ENCODE measurements around the gene NGLY1.

The NGLY1 gene

GRCh38 chr3:25748189-25748588 lies 35.1 kb downstream of the NGLY1 start:
- peaks cover 11 to 24% of the 10 kb centered on the region in 2 donors for H3K36me3 ChIP-seq (ENCODE audit: control insufficient read depth in 2 of 2, insufficient read depth in 2 of 2, low read length in 2 of 2)
- H3K4me3 ChIP-seq (ENCODE audit: low read length in 2 of 2) = no peak overlapping the region
- no peaks in the 10 kb centered on the region for H3K4me1 ChIP-seq (ENCODE audit: control insufficient read depth, insufficient read depth, low read length)
- H3K27ac ChIP-seq (ENCODE audit: low read length) = no peak overlapping the region
- no peaks in the 10 kb centered on the region for H3K9me3 ChIP-seq (ENCODE audit: control insufficient read depth in 2 of 2, low read length in 2 of 2)
- no peaks in the 10 kb centered on the region for H3K27me3 ChIP-seq (ENCODE audit: control insufficient read depth in 1 of 2, insufficient read depth in 2 of 2, low read length in 2 of 2)
- no peak overlapping the region for H3K9ac ChIP-seq (ENCODE audit: low read length in 2 of 2)

GRCh38 chr3:25747033-25747432 lies 36.2 kb downstream of the NGLY1 start:
- Histone ChIP-seq H3K4me3 (ENCODE audit: low read length in 2 of 2) (no peak overlapping the region), H3K27ac (ENCODE audit: low read length) (no peak overlapping the region), H3K36me3 (ENCODE audit: control insufficient read depth in 2 of 2, insufficient read depth in 2 of 2, low read length in 2 of 2) (peaks cover 11 to 27% of the 10 kb centered on the region in 2 donors), H3K9ac (ENCODE audit: low read length in 2 of 2) (no peak overlapping the region), H3K27me3 (ENCODE audit: control insufficient read depth in 1 of 2, insufficient read depth in 2 of 2, low read length in 2 of 2) (no peaks in the 10 kb centered on the region), H3K4me1 (ENCODE audit: control insufficient read depth, insufficient read depth, low read length) (no peaks in the 10 kb centered on the region), H3K9me3 (ENCODE audit: control insufficient read depth in 2 of 2, low read length in 2 of 2) (no peaks in the 10 kb centered on the region)

GRCh38 chr3:25744470-25744869 lies 38.8 kb downstream of the NGLY1 start:
- H3K4me3 ChIP-seq (ENCODE audit: low read length in 2 of 2) = no peak overlapping the region
- H3K27ac ChIP-seq (ENCODE audit: low read length) = no peak overlapping the region
- no peaks in the 10 kb centered on the region for H3K27me3 ChIP-seq (ENCODE audit: control insufficient read depth in 1 of 2, insufficient read depth in 2 of 2, low read length in 2 of 2)
- H3K9me3 ChIP-seq (ENCODE audit: control insufficient read depth in 2 of 2, low read length in 2 of 2) = no peaks in the 10 kb centered on the region
- peaks cover 3 to 17% of the 10 kb centered on the region in 2 donors for H3K36me3 ChIP-seq (ENCODE audit: control insufficient read depth in 2 of 2, insufficient read depth in 2 of 2, low read length in 2 of 2)
- H3K4me1 ChIP-seq (ENCODE audit: control insufficient read depth, insufficient read depth, low read length) = no peaks in the 10 kb centered on the region
- H3K9ac ChIP-seq (ENCODE audit: low read length in 2 of 2) = no peak overlapping the region

- Histone ChIP-seq H3K9ac (ENCODE audit: low read length in 2 of 2) (no peak overlapping the region), H3K27me3 (ENCODE audit: control insufficient read depth in 1 of 2, insufficient read depth in 2 of 2, low read length in 2 of 2) (no peaks in the 10 kb centered on the region), H3K27ac (ENCODE audit: low read length) (no peak overlapping the region), H3K36me3 (ENCODE audit: control insufficient read depth in 2 of 2, insufficient read depth in 2 of 2, low read length in 2 of 2) (peaks cover 4 to 9% of the 10 kb centered on the region in 2 donors), H3K9me3 (ENCODE audit: control insufficient read depth in 2 of 2, low read length in 2 of 2) (no peaks in the 10 kb centered on the region), H3K4me3 (ENCODE audit: low read length in 2 of 2) (no peak overlapping the region), H3K4me1 (ENCODE audit: control insufficient read depth, insufficient read depth, low read length) (no peaks in the 10 kb centered on the region)
Observed at GRCh38 chr3:25728101-25728500, 55.1 kb downstream of the NGLY1 start.

GRCh38 chr3:25727316-25727715 lies 55.9 kb downstream of the NGLY1 start:
- no peak overlapping the region for H3K27ac ChIP-seq (ENCODE audit: low read length)
- peaks cover 4 to 5% of the 10 kb centered on the region in 2 donors for H3K36me3 ChIP-seq (ENCODE audit: control insufficient read depth in 2 of 2, insufficient read depth in 2 of 2, low read length in 2 of 2)
- no peaks in the 10 kb centered on the region for H3K4me1 ChIP-seq (ENCODE audit: control insufficient read depth, insufficient read depth, low read length)
- H3K27me3 ChIP-seq (ENCODE audit: control insufficient read depth in 1 of 2, insufficient read depth in 2 of 2, low read length in 2 of 2) = no peaks in the 10 kb centered on the region
- H3K9ac ChIP-seq (ENCODE audit: low read length in 2 of 2) = no peak overlapping the region
- H3K9me3 ChIP-seq (ENCODE audit: control insufficient read depth in 2 of 2, low read length in 2 of 2) = no peaks in the 10 kb centered on the region
- H3K4me3 ChIP-seq (ENCODE audit: low read length in 2 of 2) = no peak overlapping the region

GRCh38 chr3:25725810-25726209 lies 57.4 kb downstream of the NGLY1 start:
- Histone ChIP-seq H3K27me3 (ENCODE audit: control insufficient read depth in 1 of 2, insufficient read depth in 2 of 2, low read length in 2 of 2) (no peaks in the 10 kb centered on the region), H3K27ac (ENCODE audit: low read length) (no peak overlapping the region), H3K36me3 (ENCODE audit: control insufficient read depth in 2 of 2, insufficient read depth in 2 of 2, low read length in 2 of 2) (peaks cover 4 to 5% of the 10 kb centered on the region in 2 donors), H3K4me3 (ENCODE audit: low read length in 2 of 2) (no peak overlapping the region), H3K9ac (ENCODE audit: low read length in 2 of 2) (no peak overlapping the region), H3K9me3 (ENCODE audit: control insufficient read depth in 2 of 2, low read length in 2 of 2) (no peaks in the 10 kb centered on the region), H3K4me1 (ENCODE audit: control insufficient read depth, insufficient read depth, low read length) (no peaks in the 10 kb centered on the region)

GRCh38 chr3:25724948-25725645 lies 58.1 kb downstream of the NGLY1 start:
- H3K36me3 ChIP-seq (ENCODE audit: control insufficient read depth in 2 of 2, insufficient read depth in 2 of 2, low read length in 2 of 2) = peaks cover 4 to 5% of the 10 kb centered on the region in 2 donors
- no peaks in the 10 kb centered on the region for H3K9me3 ChIP-seq (ENCODE audit: control insufficient read depth in 2 of 2, low read length in 2 of 2)
- no peaks in the 10 kb centered on the region for H3K4me1 ChIP-seq (ENCODE audit: control insufficient read depth, insufficient read depth, low read length)
- H3K9ac ChIP-seq (ENCODE audit: low read length in 2 of 2) = no peak overlapping the region
- no peak overlapping the region for H3K27ac ChIP-seq (ENCODE audit: low read length)
- H3K27me3 ChIP-seq (ENCODE audit: control insufficient read depth in 1 of 2, insufficient read depth in 2 of 2, low read length in 2 of 2) = no peaks in the 10 kb centered on the region
- H3K4me3 ChIP-seq (ENCODE audit: low read length in 2 of 2) = no peak overlapping the region

- no peak overlapping the region for H3K4me3 ChIP-seq (ENCODE audit: low read length in 2 of 2)
- no peak overlapping the region for H3K27ac ChIP-seq (ENCODE audit: low read length)
- peaks cover 4 to 5% of the 10 kb centered on the region in 2 donors for H3K36me3 ChIP-seq (ENCODE audit: control insufficient read depth in 2 of 2, insufficient read depth in 2 of 2, low read length in 2 of 2)
- H3K9ac ChIP-seq (ENCODE audit: low read length in 2 of 2) = no peak overlapping the region
- no peaks in the 10 kb centered on the region for H3K27me3 ChIP-seq (ENCODE audit: control insufficient read depth in 1 of 2, insufficient read depth in 2 of 2, low read length in 2 of 2)
- no peaks in the 10 kb centered on the region for H3K9me3 ChIP-seq (ENCODE audit: control insufficient read depth in 2 of 2, low read length in 2 of 2)
- H3K4me1 ChIP-seq (ENCODE audit: control insufficient read depth, insufficient read depth, low read length) = no peaks in the 10 kb centered on the region
Observed at GRCh38 chr3:25723802-25724201, 59.4 kb downstream of the NGLY1 start.

- no peak overlapping the region for H3K9ac ChIP-seq (ENCODE audit: low read length in 2 of 2)
- no peaks in the 10 kb centered on the region for H3K4me1 ChIP-seq (ENCODE audit: control insufficient read depth, insufficient read depth, low read length)
- H3K4me3 ChIP-seq (ENCODE audit: low read length in 2 of 2) = no peak overlapping the region
- no peaks in the 10 kb centered on the region for H3K36me3 ChIP-seq (ENCODE audit: control insufficient read depth in 2 of 2, insufficient read depth in 2 of 2, low read length in 2 of 2)
- no peak overlapping the region for H3K27ac ChIP-seq (ENCODE audit: low read length)
- no peaks in the 10 kb centered on the region for H3K27me3 ChIP-seq (ENCODE audit: control insufficient read depth in 1 of 2, insufficient read depth in 2 of 2, low read length in 2 of 2)
- no peaks in the 10 kb centered on the region for H3K9me3 ChIP-seq (ENCODE audit: control insufficient read depth in 2 of 2, low read length in 2 of 2)
Observed at GRCh38 chr3:25719321-25719720, 63.9 kb downstream of the NGLY1 start.

- Histone ChIP-seq H3K4me3 (ENCODE audit: low read length in 2 of 2) (no peak overlapping the region), H3K27ac (ENCODE audit: low read length) (no peak overlapping the region), H3K9ac (ENCODE audit: low read length in 2 of 2) (no peak overlapping the region), H3K36me3 (ENCODE audit: control insufficient read depth in 2 of 2, insufficient read depth in 2 of 2, low read length in 2 of 2) (no peaks in the 10 kb centered on the region), H3K9me3 (ENCODE audit: control insufficient read depth in 2 of 2, low read length in 2 of 2) (no peaks in the 10 kb centered on the region), H3K27me3 (ENCODE audit: control insufficient read depth in 1 of 2, insufficient read depth in 2 of 2, low read length in 2 of 2) (no peaks in the 10 kb centered on the region), H3K4me1 (ENCODE audit: control insufficient read depth, insufficient read depth, low read length) (no peaks in the 10 kb centered on the region)
Observed at GRCh38 chr3:25713341-25713985, 69.8 kb downstream of the NGLY1 start.

- H3K9ac ChIP-seq (ENCODE audit: low read length in 2 of 2) = no peak overlapping the region
- no peak overlapping the region for H3K27ac ChIP-seq (ENCODE audit: low read length)
- no peaks in the 10 kb centered on the region for H3K36me3 ChIP-seq (ENCODE audit: control insufficient read depth in 2 of 2, insufficient read depth in 2 of 2, low read length in 2 of 2)
- no peaks in the 10 kb centered on the region for H3K4me1 ChIP-seq (ENCODE audit: control insufficient read depth, insufficient read depth, low read length)
- no peak overlapping the region for H3K4me3 ChIP-seq (ENCODE audit: low read length in 2 of 2)
- no peaks in the 10 kb centered on the region for H3K27me3 ChIP-seq (ENCODE audit: control insufficient read depth in 1 of 2, insufficient read depth in 2 of 2, low read length in 2 of 2)
- no peaks in the 10 kb centered on the region for H3K9me3 ChIP-seq (ENCODE audit: control insufficient read depth in 2 of 2, low read length in 2 of 2)
Observed at GRCh38 chr3:25711090-25711489, 72.2 kb downstream of the NGLY1 start.

Measured in stomach smooth muscle (tissue), 2 donors.